Measurements from ENCODE around the gene TCF21. TPM values are rescaled to one million over a fixed set of nuclear protein-coding genes. Genes with fewer than 3 reads are reported as not detected.

TCF21 gene
- total and polyA plus RNA-seq, 8 donors = 0.08 to 2.3 (median 0.65) TPM

DNA sequence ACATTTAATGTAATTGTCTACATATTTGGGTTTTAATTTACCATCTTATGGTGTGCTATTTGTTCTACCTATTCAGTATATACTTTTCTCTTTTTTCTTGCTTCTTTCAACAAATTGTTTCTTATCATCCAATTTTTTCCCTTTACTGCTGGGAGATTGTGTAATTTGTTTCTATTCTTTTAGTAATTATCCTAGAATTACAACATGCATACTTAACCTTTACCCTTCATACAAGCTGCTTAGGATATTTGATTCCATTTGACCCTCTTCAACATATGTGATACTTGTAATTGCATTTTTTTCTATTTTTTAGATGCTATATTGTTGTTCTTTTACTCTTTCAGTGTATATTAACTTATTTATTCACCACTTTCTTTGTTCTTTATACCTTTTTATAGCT is 49.0 kb downstream of the TCF21 start:
- TF ChIP-seq CTCF (IDR thresholded peaks at IDR 0.05) = no peak
- Histone ChIP-seq H3K9me3 (no peaks in the 10 kb centered on the region), H3K27ac (no peak overlapping the region), H3K36me3 (no peaks in the 10 kb centered on the region), H3K4me1 (no peaks in the 10 kb centered on the region), H3K27me3 (no peaks in the 10 kb centered on the region), H3K4me3 (no peak overlapping the region)
- intact Hi-C loops (cut with DNase I) = loop anchor here in 1 of 3 donors (10.0 kb wide), 1 partner anchor 157 kb away; no protein-coding TSS in a partner anchor
- ATAC-seq (no peak), FAIRE-seq (no peak), DNase-seq (no peak)

DNA sequence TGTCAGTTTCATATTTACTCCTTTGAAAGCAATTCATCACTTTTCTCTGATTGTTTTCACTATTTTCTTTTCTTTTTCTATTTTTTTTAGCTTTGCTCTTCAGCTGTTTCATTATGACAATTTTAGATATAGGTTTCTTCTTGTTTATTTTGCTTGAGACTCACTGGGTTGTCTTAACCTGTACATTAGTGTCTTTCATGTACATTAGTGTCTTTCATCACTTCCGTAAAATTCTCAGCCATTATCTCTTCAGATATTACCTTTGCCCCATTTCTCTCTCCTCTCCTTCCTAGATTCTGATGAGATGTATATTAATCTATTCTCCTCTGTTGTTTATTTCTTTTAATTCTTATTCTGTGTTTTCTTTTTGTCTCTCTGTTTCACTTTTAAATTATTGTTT is 49.6 kb downstream of the TCF21 start:
- Histone ChIP-seq H3K27ac (no peak overlapping the region), H3K9me3 (no peaks in the 10 kb centered on the region), H3K4me3 (no peak overlapping the region), H3K4me1 (no peaks in the 10 kb centered on the region), H3K27me3 (no peaks in the 10 kb centered on the region), H3K36me3 (no peaks in the 10 kb centered on the region)
- intact Hi-C loops (cut with DNase I) = loop anchor here in 1 of 3 donors (10.0 kb wide), 1 partner anchor 156 kb away; no protein-coding TSS in a partner anchor
- no peak for DNase-seq
- no peak for TF ChIP-seq CTCF (IDR thresholded peaks at IDR 0.05)
- 82 to 90% methylated on average over 1 of the region's 1 CpG for WGBS, 2 donors
- no peak for ATAC-seq
- FAIRE-seq = no peak

GRCh38 chr6:133939778-133940667 is 51.1 kb downstream of the TCF21 start:
- DNase-seq = no peak
- no peak for ATAC-seq
- no peak for TF ChIP-seq CTCF (IDR thresholded peaks at IDR 0.05)
- no peak overlapping the region for H3K4me3 ChIP-seq
- 69 to 79% methylated on average over 8 of the region's 8 CpGs for WGBS, 2 donors
- H3K27ac ChIP-seq = no peak overlapping the region
- H3K4me1 ChIP-seq = no peaks in the 10 kb centered on the region
- no peaks in the 10 kb centered on the region for H3K9me3 ChIP-seq
- FAIRE-seq = no peak
- intact Hi-C loops (cut with DNase I) = loop anchor here in 1 of 3 donors (10.0 kb wide), 1 partner anchor 155 kb away; no protein-coding TSS in a partner anchor
- no peaks in the 10 kb centered on the region for H3K27me3 ChIP-seq
- H3K36me3 ChIP-seq = no peaks in the 10 kb centered on the region

Other genes starting within 250 kb of the TCF21 start
- 10 to 100 TPM in 2 of 6 donors, 1 to 10 TPM in 4; 6.5 to 13.4 (median 9.1) TPM for gene TBPL1, start 64.1 kb downstream of the TCF21 start, total RNA-seq
- gene TBPL1, start 64.1 kb downstream of the TCF21 start, polyA plus RNA-seq = 10 to 100 TPM; 14.0 to 20.6 TPM
- 1 to 10 TPM in 1 of 6 donors, under 1 TPM in 5; 0.19 to 1.7 (median 0.69) TPM for gene SLC2A12, start 163.5 kb downstream of the TCF21 start, total RNA-seq
- gene SLC2A12, start 163.5 kb downstream of the TCF21 start, polyA plus RNA-seq = 1 to 10 TPM in 1 of 2 donors, under 1 TPM in 1; 0.27 to 1.3 TPM

Measured in pancreas (tissue), 10 donors.